ENCODE measurements around the gene PIK3C2G.

Gene PIK3C2G

GRCh38 chr12:18306311-18306710 lies 45.0 kb downstream of the PIK3C2G start:
- H3K27ac ChIP-seq, result no peak overlapping the region
- TF ChIP-seq CTCF (IDR thresholded peaks at IDR 0.05) (no peak), ZFX (IDR thresholded peaks at IDR 0.05; ENCODE audit: borderline replicate concordance) (no peak)

- H3K27ac ChIP-seq, result no peak overlapping the region
- no peak for TF ChIP-seq ZFX (IDR thresholded peaks at IDR 0.05; ENCODE audit: borderline replicate concordance)
- TF ChIP-seq CTCF (IDR thresholded peaks at IDR 0.05), result no peak
These were observed 52.0 kb downstream of the PIK3C2G start for GRCh38 chr12:18313306-18313705.

GRCh38 chr12:18320036-18320617 lies 58.8 kb downstream of the PIK3C2G start:
- no peak overlapping the region for H3K27ac ChIP-seq
- TF ChIP-seq CTCF (IDR thresholded peaks at IDR 0.05) (peak; percentile 86), ZFX (IDR thresholded peaks at IDR 0.05; ENCODE audit: borderline replicate concordance) (no peak)

GRCh38 chr12:18320976-18321375 lies 59.7 kb downstream of the PIK3C2G start:
- H3K27ac ChIP-seq, result no peak overlapping the region
- no peak for TF ChIP-seq CTCF (IDR thresholded peaks at IDR 0.05)
- TF ChIP-seq ZFX (IDR thresholded peaks at IDR 0.05; ENCODE audit: borderline replicate concordance), result no peak

- TF ChIP-seq CTCF (IDR thresholded peaks at IDR 0.05), result no peak
- TF ChIP-seq ZFX (IDR thresholded peaks at IDR 0.05; ENCODE audit: borderline replicate concordance), result no peak
These were observed 61.8 kb downstream of the PIK3C2G start for GRCh38 chr12:18323159-18323558.

GRCh38 chr12:18327036-18327435 lies 65.7 kb downstream of the PIK3C2G start:
- no peak overlapping the region for H3K27ac ChIP-seq
- TF ChIP-seq ZFX (IDR thresholded peaks at IDR 0.05; ENCODE audit: borderline replicate concordance) (no peak), CTCF (IDR thresholded peaks at IDR 0.05) (no peak)

More at GRCh38 chr12:18323159-18323558, 61.8 kb downstream of the PIK3C2G start:
- no peak overlapping the region for H3K27ac ChIP-seq

- H3K27ac ChIP-seq, result no peak overlapping the region
- TF ChIP-seq ZFX (IDR thresholded peaks at IDR 0.05; ENCODE audit: borderline replicate concordance), result no peak
These were observed 70.9 kb downstream of the PIK3C2G start for GRCh38 chr12:18332173-18332572.

GRCh38 chr12:18339633-18340032 lies 78.3 kb downstream of the PIK3C2G start:
- no peak overlapping the region for H3K27ac ChIP-seq
- TF ChIP-seq ZFX (IDR thresholded peaks at IDR 0.05; ENCODE audit: borderline replicate concordance) (no peak), CTCF (IDR thresholded peaks at IDR 0.05) (no peak)
